Neural crest cell (in vitro differentiated cells): ENCODE measurements around the gene ZNF331. TPM values are rescaled to one million over a fixed set of nuclear protein-coding genes. Genes with fewer than 3 reads are reported as not detected.

ENCODE experiments used
- DNase-seq: peaks from one replicate; pipeline ENCODE4 v3.0.0; 2021; ENCODE audit warnings: low read depth, mixed read lengths, low spot score
- H3K27ac Mint-ChIP-seq: one replicate; pipeline ENCODE4 v1.8.0; 2021; ENCODE audit warnings: mild to moderate bottlenecking, mixed read lengths; ENCODE audit not compliant: unreplicated experiment
- H3K27me3 Mint-ChIP-seq: 2 replicates; pipeline ENCODE4 v1.8.0; 2021; ENCODE audit warnings: low read depth, mild to moderate bottlenecking, mixed read lengths
- H3K36me3 Mint-ChIP-seq: 2 replicates; pipeline ENCODE4 v1.8.0; 2021; ENCODE audit warnings: low read depth, mild to moderate bottlenecking, mixed read lengths
- H3K4me1 Mint-ChIP-seq: 2 replicates; pipeline ENCODE4 v1.8.0; 2021; ENCODE audit warnings: mixed read lengths
- H3K4me3 Mint-ChIP-seq: one replicate; pipeline ENCODE4 v1.8.0; 2021; ENCODE audit warnings: mild to moderate bottlenecking, mixed read lengths
- H3K9me3 Mint-ChIP-seq: 2 replicates; pipeline ENCODE4 v1.8.0; 2021; ENCODE audit warnings: mixed read lengths
- CTCF ChIP-seq: fragments of 200-600 bp; sonication (generic); conservative IDR thresholded peaks from 2 replicates; pipeline ENCODE4 v1.5.0; 2021; ENCODE audit warnings: antibody characterized with exemption, mild to moderate bottlenecking
- total RNA-seq: library from RNA; stranded (reverse); gene quantifications from 2 replicates; pipeline ENCODE4 v1.2.1, GENCODE V29; 2021

ZNF331 gene
- total RNA-seq, 1 donor from 2014 or later, result 36.6 TPM

- H3K4me3 Mint-ChIP-seq, result no peak overlapping the region
- H3K9me3 Mint-ChIP-seq, result no peaks in the 10 kb centered on the region
- no peaks in the 10 kb centered on the region for H3K4me1 Mint-ChIP-seq
- H3K27ac Mint-ChIP-seq, result no peak overlapping the region
- no peaks in the 10 kb centered on the region for H3K36me3 Mint-ChIP-seq
- no peak for TF ChIP-seq CTCF
- DNase-seq, result no peak
- no peaks in the 10 kb centered on the region for H3K27me3 Mint-ChIP-seq
Measured at GRCh38 chr19:53626976-53627375, 89.0 kb downstream of the ZNF331 start.

Other genes with a start within 250 kb of the ZNF331 start
- 7.9 and 8.2 TPM in 2 replicates for gene ZNF845, start 204.4 kb upstream of the ZNF331 start, total RNA-seq
- gene ZNF525, start 172.4 kb upstream of the ZNF331 start, total RNA-seq, result 6.9 and 8.4 TPM in 2 replicates
- gene ZNF765, start 143.0 kb upstream of the ZNF331 start, total RNA-seq, result 10.1 and 10.8 TPM in 2 replicates
- 10.0 and 10.5 TPM in 2 replicates for gene ZNF761, start 106.2 kb upstream of the ZNF331 start, total RNA-seq
- gene ZNF813, start 70.4 kb upstream of the ZNF331 start, total RNA-seq, result 8.2 and 8.6 TPM in 2 replicates
- gene DPRX, start 93.9 kb downstream of the ZNF331 start, total RNA-seq, result not detected in 2 replicates